NB4 (cell line): Measurements from ENCODE around the gene SH2D1A.

Experiments
- CTCF ChIP-seq: IDR thresholded peaks from one replicate; pipeline ENCODE4 v1.5.1; 2012; ENCODE audit warnings: low read depth, low read length
- MAX ChIP-seq: IDR thresholded peaks from 2 replicates; pipeline ENCODE4 v1.6.1; 2011; ENCODE audit warnings: low read depth, low read length
- MYC ChIP-seq: IDR thresholded peaks from 2 replicates; pipeline ENCODE4 v1.6.1; 2011; ENCODE audit warnings: low read depth, low read length
- POLR2A ChIP-seq: IDR thresholded peaks from 2 replicates; pipeline ENCODE4 v1.6.1; 2011; ENCODE audit warnings: mild to moderate bottlenecking; ENCODE audit not compliant: insufficient read length; ENCODE audit errors: extremely low read depth

DNA sequence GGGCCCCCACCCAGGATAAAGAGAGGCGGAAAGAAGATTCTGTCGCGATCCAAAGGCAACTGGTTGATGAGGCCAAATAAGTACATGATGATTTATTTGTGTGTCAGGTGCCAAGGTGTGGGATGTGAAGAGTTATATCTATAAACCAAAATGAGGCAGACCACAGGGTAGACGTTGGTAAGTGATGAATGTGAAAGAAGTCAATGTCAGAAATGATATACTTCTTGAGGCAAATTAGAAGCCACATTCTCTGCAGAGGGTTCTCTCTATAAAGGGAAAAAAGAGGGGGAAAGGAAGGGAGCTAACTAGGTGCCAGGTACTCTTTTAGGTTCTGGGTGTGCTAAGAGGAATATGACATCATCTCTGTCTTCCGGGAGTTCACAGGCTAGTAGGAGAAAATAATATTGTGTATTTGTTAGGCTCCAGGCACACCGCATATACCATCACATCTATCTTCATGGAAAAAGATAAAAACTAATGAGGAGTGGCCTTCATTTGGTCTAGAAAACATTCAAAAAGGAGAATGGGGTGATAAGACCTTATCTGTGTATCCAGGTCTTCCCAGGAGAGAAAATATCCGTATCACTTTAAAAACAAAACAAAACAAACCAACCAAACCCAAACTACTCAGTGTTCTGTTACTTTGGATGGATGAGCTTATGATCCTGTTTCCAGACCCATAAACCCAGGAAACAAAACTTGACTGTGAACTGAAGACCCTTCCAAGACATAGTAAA, 4.8 kb upstream of the SH2D1A start:
- TF ChIP-seq CTCF, result no peak
- TF ChIP-seq MAX, result no peak
- TF ChIP-seq MYC, result no peak
- no peak for TF ChIP-seq POLR2A
